Stimulated activated CD8-positive, alpha-beta memory T cell treated with anti-CD3 and anti-CD28 coated beads, Interleukin-15, amount 100 ng/mL, for 24 hours (primary cell): ENCODE data around the gene SDC1.

Experiments
- DNase-seq: peaks from one replicate; pipeline ENCODE4 v3.0.0-alpha.2; 2020; ENCODE audit warnings: low read depth

SDC1 gene

GRCh38 chr2:20227894-20228505, 3.1 kb upstream of the SDC1 start:
- no peak for DNase-seq

GRCh38 chr2:20226152-20226545, 1.2 kb upstream of the SDC1 start:
- DNase-seq, result no peak

GRCh38 chr2:20225294-20226151, 593 bp upstream of the SDC1 start:
- no peak for DNase-seq

GRCh38 chr2:20224164-20224715, 690 bp downstream of the SDC1 start:
- DNase-seq, result no peak

- DNase-seq, result no peak
Measured at GRCh38 chr2:20223407-20224163, 1.3 kb downstream of the SDC1 start.

GRCh38 chr2:20222769-20223406, 2.0 kb downstream of the SDC1 start:
- DNase-seq, result no peak

- no peak for DNase-seq
Measured at GRCh38 chr2:20222014-20222768, 2.7 kb downstream of the SDC1 start.

- DNase-seq, result no peak
Measured at GRCh38 chr2:20221555-20221973, 3.4 kb downstream of the SDC1 start.

- DNase-seq, result no peak
Measured at GRCh38 chr2:20220806-20221554, 4.0 kb downstream of the SDC1 start.

- no peak for DNase-seq
Measured at GRCh38 chr2:20219763-20220380, 5.1 kb downstream of the SDC1 start.

- no peak for DNase-seq
Measured at GRCh38 chr2:20218331-20219320, 6.3 kb downstream of the SDC1 start.

- no peak for DNase-seq
Measured at GRCh38 chr2:20217041-20217970, 7.6 kb downstream of the SDC1 start.

GRCh38 chr2:20216130-20217025, 8.6 kb downstream of the SDC1 start:
- DNase-seq, result no peak

GRCh38 chr2:20215183-20216040, 9.5 kb downstream of the SDC1 start:
- no peak for DNase-seq

GRCh38 chr2:20214566-20215182, 10.3 kb downstream of the SDC1 start:
- no peak for DNase-seq
